ENCODE results near the gene RELT.

GRCh38 chr11:73403541-73403940 is 27.3 kb downstream of the RELT start:
- TF ChIP-seq CTCF (conservative IDR thresholded peaks at IDR 0.05 in 1 of 2, IDR thresholded peaks at IDR 0.05 in 1 of 2; ENCODE audit: low read depth in 1 of 2, low read length in 2 of 2) (no peak), EZH2 (IDR thresholded peaks at IDR 0.05; ENCODE audit: low read length, missing control alignments) (no peak)
